Measurements from ENCODE around the gene BEST4.

DNA sequence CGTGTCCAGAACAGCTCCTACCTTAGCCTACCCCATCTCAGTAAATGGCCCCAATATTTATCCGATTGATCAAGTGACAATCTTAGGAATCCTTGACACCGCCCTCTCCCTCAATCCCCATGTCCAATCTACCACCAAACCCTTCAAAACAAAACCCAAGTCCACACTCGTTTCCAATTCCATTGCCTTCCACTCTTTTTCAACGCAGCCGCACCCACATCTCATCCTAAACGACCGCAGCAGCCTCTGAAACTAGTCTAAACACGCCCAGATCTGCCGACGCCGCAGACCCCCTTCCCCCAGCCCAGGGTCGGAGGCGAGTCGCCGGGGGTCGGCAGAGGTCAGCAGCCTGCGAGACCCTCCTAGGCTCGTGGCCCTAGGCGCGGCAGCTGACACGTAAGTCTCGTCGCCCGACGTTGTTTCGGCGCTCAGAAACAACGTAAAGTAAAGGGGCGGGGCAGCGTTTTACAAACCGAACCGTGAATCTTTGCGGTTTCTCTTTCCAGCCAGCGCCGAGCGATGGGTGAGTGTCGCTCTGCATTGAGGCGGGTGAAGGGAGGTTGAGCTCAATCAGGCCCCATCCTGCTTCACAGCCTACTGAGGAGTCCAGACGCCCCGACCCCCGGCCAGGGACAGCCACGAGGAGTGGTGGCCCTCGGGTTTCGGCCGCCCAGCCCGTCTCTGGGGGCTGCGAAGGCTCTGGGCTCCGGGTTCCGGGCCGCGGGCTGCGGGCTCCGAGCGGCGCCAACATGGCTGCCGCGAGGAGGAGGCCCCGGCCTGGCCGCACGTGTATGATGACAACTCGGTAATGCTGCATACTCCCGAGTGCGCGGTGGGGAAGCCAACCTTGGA is 12.7 kb downstream of the BEST4 start, which contains the start of gene RPS8:
- TF ChIP-seq, protein P1, sequence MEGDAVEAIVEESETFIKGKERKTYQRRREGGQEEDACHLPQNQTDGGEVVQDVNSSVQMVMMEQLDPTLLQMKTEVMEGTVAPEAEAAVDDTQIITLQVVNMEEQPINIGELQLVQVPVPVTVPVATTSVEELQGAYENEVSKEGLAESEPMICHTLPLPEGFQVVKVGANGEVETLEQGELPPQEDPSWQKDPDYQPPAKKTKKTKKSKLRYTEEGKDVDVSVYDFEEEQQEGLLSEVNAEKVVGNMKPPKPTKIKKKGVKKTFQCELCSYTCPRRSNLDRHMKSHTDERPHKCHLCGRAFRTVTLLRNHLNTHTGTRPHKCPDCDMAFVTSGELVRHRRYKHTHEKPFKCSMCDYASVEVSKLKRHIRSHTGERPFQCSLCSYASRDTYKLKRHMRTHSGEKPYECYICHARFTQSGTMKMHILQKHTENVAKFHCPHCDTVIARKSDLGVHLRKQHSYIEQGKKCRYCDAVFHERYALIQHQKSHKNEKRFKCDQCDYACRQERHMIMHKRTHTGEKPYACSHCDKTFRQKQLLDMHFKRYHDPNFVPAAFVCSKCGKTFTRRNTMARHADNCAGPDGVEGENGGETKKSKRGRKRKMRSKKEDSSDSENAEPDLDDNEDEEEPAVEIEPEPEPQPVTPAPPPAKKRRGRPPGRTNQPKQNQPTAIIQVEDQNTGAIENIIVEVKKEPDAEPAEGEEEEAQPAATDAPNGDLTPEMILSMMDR (conservative IDR thresholded peaks at IDR 0.05; ENCODE audit: low read depth, low read length) = no peak
- TF ChIP-seq EZH2 (IDR thresholded peaks at IDR 0.05; ENCODE audit: low read length, unreplicated experiment) = no peak
